Caco-2 (cell line): Measurements from ENCODE around the gene CFAP99. TPM values are rescaled to one million over a fixed set of nuclear protein-coding genes. Genes with fewer than 3 reads are reported as not detected.

Source experiments
- BruUV-seq: library from RNA; stranded (reverse); fragments of 400-500 nt; replicated peaks from 2 replicates; lab custom pipeline; 2021; lab: Mats Ljungman, UMichigan
- CTCF ChIA-PET: fragments of 300-600 bp; sonication (Branson Sonifier 250); formaldehyde crosslinking; loops from one replicate; lab custom pipeline; 2022; ENCODE audit warnings: antibody characterized with exemption; lab: Charles Lee
- POLR2A ChIA-PET: fragments of 300-600 bp; sonication (Branson Sonifier 250); formaldehyde crosslinking; loops from one replicate; lab custom pipeline; 2022; ENCODE audit warnings: antibody characterized with exemption; lab: Charles Lee
- DNase-seq, 2 experiments: peaks; one replicate each; pipeline versions ENCODE4 v3.0.0 to v3.0.0-alpha.2; 2020 to 2022
- H3K27me3 ChIP-seq: replicated peaks from 2 replicates; pipeline ENCODE4 v1.6.0; 2011; ENCODE audit warnings: low read length; ENCODE audit not compliant: control insufficient read depth, insufficient read depth
- H3K36me3 ChIP-seq: 2 replicates; pipeline ENCODE4 v1.5.1; 2011; ENCODE audit warnings: low read length; ENCODE audit not compliant: control insufficient read depth, insufficient read depth
- H3K4me1 ChIP-seq: fragments of 250-450 bp; sonication (Bioruptor Pico); 2 replicates; pipeline ENCODE4 v1.5.1; 2020; ENCODE audit warnings: mild to moderate bottlenecking
- H3K4me3 ChIP-seq: 2 replicates; pipeline ENCODE4 v1.5.1; 2011; ENCODE audit warnings: low read depth, mild to moderate bottlenecking, control low read depth, low read length
- H3K9me3 ChIP-seq: fragments of 250-450 bp; sonication (Bioruptor Pico); 2 replicates; pipeline ENCODE4 v1.5.1; 2020; ENCODE audit warnings: mild to moderate bottlenecking, moderate library complexity
- H3K27ac Mint-ChIP-seq: one replicate; pipeline ENCODE4 v1.8.0; 2022; ENCODE audit warnings: mixed read lengths; ENCODE audit not compliant: unreplicated experiment
- H3K27me3 Mint-ChIP-seq: one replicate; pipeline ENCODE4 v1.8.0; 2022; ENCODE audit warnings: mixed read lengths; ENCODE audit not compliant: insufficient read depth, unreplicated experiment
- H3K36me3 Mint-ChIP-seq: one replicate; pipeline ENCODE4 v1.8.0; 2022; ENCODE audit warnings: mild to moderate bottlenecking, mixed read lengths; ENCODE audit not compliant: insufficient read depth, unreplicated experiment
- H3K4me1 Mint-ChIP-seq: one replicate; pipeline ENCODE4 v1.8.0; 2022; ENCODE audit warnings: low read depth, mixed read lengths; ENCODE audit not compliant: unreplicated experiment
- H3K4me3 Mint-ChIP-seq: one replicate; pipeline ENCODE4 v1.8.0; 2022; ENCODE audit warnings: mild to moderate bottlenecking, moderate library complexity, mixed read lengths; ENCODE audit not compliant: unreplicated experiment
- H3K9me3 Mint-ChIP-seq: one replicate; pipeline ENCODE4 v1.8.0; 2022; ENCODE audit warnings: mixed read lengths; ENCODE audit not compliant: unreplicated experiment
- CTCF ChIP-seq, 2 experiments: fragments of 200-600 bp in 1 of 2; IDR thresholded peaks; 1 replicate in 1 of 2; 2 replicates in 1 of 2; pipeline versions ENCODE4 v1.5.1 to v1.8.0; 2011 to 2022; ENCODE audit warnings: antibody characterized with exemption in 1 of 2, control low read depth in 1 of 2, inconsistent platforms in 1 of 2, low read depth in 1 of 2, low read length in 1 of 2, mild to moderate bottlenecking in 1 of 2, moderate library complexity in 1 of 2; ENCODE audit not compliant: insufficient read depth in 1 of 2, severe bottlenecking in 1 of 2, unreplicated experiment in 1 of 2
- intact Hi-C: fragments of 100-400 bp; cut with micrococcal nuclease; formaldehyde crosslinking; loops from one replicate; pipeline ENCODE4 v1.10.0; 2022; ENCODE audit not compliant: unreplicated experiment
- total RNA-seq: library from RNA; stranded (reverse); gene quantifications from 2 replicates; pipeline ENCODE4 v1.2.3, GENCODE V29; 2022

CFAP99 gene
- total RNA-seq, 1 experiment from 2014 or later: not detected

- intact Hi-C loops: no loop called here
- BruUV-seq: no TSS peak
- Histone ChIP-seq H3K36me3 (no peaks in the 10 kb centered on the region), H3K27me3 (no peaks in the 10 kb centered on the region), H3K4me1 (no peaks in the 10 kb centered on the region), H3K4me3 (no peak overlapping the region), H3K9me3 (no peaks in the 10 kb centered on the region)
- Mint-ChIP-seq H3K4me1 (no peaks in the 10 kb centered on the region), H3K36me3 (no peaks in the 10 kb centered on the region), H3K9me3 (no peaks in the 10 kb centered on the region), H3K27me3 (no peaks in the 10 kb centered on the region), H3K27ac (no peak overlapping the region), H3K4me3 (no peak overlapping the region)
- ChIA-PET CTCF (no interaction called here), POLR2A (no interaction called here)
- DNase-seq: no peak
- no peak for TF ChIP-seq CTCF (IDR thresholded peaks at IDR 0.05; ENCODE audit: insufficient read depth in 1 of 2, low read depth in 1 of 2, low read length in 1 of 2, severe bottlenecking in 1 of 2, unreplicated experiment in 1 of 2)
Measured at GRCh38 chr4:2432004-2432403, 13.2 kb downstream of the CFAP99 start.

GRCh38 chr4:2432991-2433530 lies 14.3 kb downstream of the CFAP99 start:
- H3K4me3 ChIP-seq: no peak overlapping the region
- H3K36me3 ChIP-seq: no peaks in the 10 kb centered on the region
- H3K27me3 Mint-ChIP-seq: no peaks in the 10 kb centered on the region
- no peak for TF ChIP-seq CTCF (IDR thresholded peaks at IDR 0.05; ENCODE audit: insufficient read depth in 1 of 2, low read depth in 1 of 2, low read length in 1 of 2, severe bottlenecking in 1 of 2, unreplicated experiment in 1 of 2)
- CTCF ChIA-PET: interaction anchor here (0.5 kb wide), 1 partner anchor 13 kb away, joined by 3 read pairs; no protein-coding TSS in a partner anchor
- intact Hi-C loops: no loop called here
- H3K27ac Mint-ChIP-seq: no peak overlapping the region
- no peaks in the 10 kb centered on the region for H3K4me1 ChIP-seq
- no peak overlapping the region for H3K4me3 Mint-ChIP-seq
- H3K4me1 Mint-ChIP-seq: no peaks in the 10 kb centered on the region
- no peaks in the 10 kb centered on the region for H3K36me3 Mint-ChIP-seq
- no peaks in the 10 kb centered on the region for H3K9me3 Mint-ChIP-seq
- no peaks in the 10 kb centered on the region for H3K9me3 ChIP-seq
- POLR2A ChIA-PET: no interaction called here
- no peak for DNase-seq
- no TSS peak for BruUV-seq
- no peaks in the 10 kb centered on the region for H3K27me3 ChIP-seq

GRCh38 chr4:2433609-2434350 lies 15.0 kb downstream of the CFAP99 start:
- no peaks in the 10 kb centered on the region for H3K9me3 Mint-ChIP-seq
- BruUV-seq: no TSS peak
- H3K27ac Mint-ChIP-seq: no peak overlapping the region
- ChIA-PET POLR2A (no interaction called here), CTCF (no interaction called here)
- H3K27me3 Mint-ChIP-seq: no peaks in the 10 kb centered on the region
- Histone ChIP-seq H3K4me1 (no peaks in the 10 kb centered on the region), H3K4me3 (no peak overlapping the region), H3K27me3 (no peaks in the 10 kb centered on the region), H3K36me3 (no peaks in the 10 kb centered on the region), H3K9me3 (no peaks in the 10 kb centered on the region)
- no peak overlapping the region for H3K4me3 Mint-ChIP-seq
- intact Hi-C loops: no loop called here
- TF ChIP-seq CTCF (IDR thresholded peaks at IDR 0.05; ENCODE audit: insufficient read depth in 1 of 2, low read depth in 1 of 2, low read length in 1 of 2, severe bottlenecking in 1 of 2, unreplicated experiment in 1 of 2): no peak
- H3K36me3 Mint-ChIP-seq: no peaks in the 10 kb centered on the region
- DNase-seq: no peak
- H3K4me1 Mint-ChIP-seq: no peaks in the 10 kb centered on the region
